Muscle of back (tissue), 11 donors: ENCODE results near the gene DECR2. TPM values are rescaled to one million over a fixed set of nuclear protein-coding genes. Genes with fewer than 3 reads are reported as not detected.
A peak's percentile ranks its signal among the peaks of the same experiment; 100 is the strongest.

Source experiments
- DNase-seq, 3 donors: peaks; one replicate each; pipeline versions ENCODE4 v3.0.0 to v3.0.0-alpha.2; 2013
- polyA plus RNA-seq, 10 donors: library from polyadenylated mRNA; unstranded; fragments of 120-200 nt; gene quantifications; one replicate each; pipeline ENCODE4 v1.2.1, GENCODE V29; 2013; ENCODE audit not compliant: insufficient read length in 10 of 10

DECR2 gene
- polyA plus RNA-seq, 10 donors: 6.2 to 17.1 (median 10.6) TPM

DNA sequence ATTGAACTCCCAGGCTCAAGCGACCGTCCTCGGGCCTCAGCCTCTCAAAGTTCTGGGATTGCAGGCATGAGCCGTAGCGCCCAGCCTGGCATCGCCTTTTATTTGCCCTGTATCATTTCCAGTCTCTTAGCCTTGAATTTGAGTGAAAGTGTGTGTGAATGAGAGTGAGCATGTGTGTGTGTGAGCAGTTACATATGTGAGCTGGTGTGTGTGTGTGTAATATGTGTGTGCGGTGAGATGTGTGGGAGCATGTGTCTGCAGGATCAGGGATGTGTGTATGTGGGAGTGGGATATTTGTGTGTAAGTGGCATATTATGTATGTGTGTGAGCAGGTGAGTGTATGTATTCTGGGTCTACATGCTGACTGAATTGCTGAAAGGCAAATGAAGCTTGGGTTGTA lies 29.2 kb downstream of the DECR2 start:
- DNase-seq: no peak

DNA sequence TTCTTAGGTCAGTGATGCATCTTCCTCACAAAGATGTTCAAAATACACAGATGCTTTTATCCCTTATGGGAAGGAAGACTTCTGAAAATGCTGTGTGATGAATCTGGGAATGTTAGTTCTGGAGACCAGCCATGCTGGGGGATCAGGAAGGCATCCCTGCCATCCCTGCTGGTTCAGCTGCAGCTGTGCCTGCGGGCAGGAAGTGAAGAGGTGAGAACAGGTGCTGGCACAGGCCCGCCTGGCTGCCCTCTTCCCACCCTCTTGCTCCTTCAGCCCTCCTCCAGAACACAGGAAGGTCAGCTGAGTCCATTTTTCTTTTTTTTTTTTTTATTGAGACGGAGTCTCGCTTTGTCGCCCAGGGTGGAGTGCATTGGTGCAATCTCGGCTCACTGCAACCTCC lies 38.9 kb downstream of the DECR2 start:
- peak; percentile 20 to 43 (median 30) for DNase-seq

DNA sequence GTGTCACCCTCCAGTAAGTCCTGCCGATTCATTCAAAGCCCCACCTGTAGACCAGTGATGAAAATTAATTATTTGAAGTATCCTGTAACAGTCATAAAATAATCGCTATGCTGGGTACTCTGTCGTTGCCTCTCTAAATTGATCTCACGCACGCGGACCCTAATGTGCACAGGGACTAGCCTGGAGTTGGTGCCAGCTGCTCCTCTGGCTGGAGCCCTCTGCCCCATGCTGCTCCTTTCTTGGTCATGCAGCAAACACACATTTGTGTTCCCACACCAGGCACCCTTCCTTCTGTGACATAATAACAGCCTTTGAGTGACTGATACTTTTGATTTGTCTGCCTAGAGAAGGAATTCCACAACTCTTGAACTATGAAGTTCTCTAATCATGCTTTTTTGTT lies 39.8 kb downstream of the DECR2 start:
- DNase-seq: no peak

DNA sequence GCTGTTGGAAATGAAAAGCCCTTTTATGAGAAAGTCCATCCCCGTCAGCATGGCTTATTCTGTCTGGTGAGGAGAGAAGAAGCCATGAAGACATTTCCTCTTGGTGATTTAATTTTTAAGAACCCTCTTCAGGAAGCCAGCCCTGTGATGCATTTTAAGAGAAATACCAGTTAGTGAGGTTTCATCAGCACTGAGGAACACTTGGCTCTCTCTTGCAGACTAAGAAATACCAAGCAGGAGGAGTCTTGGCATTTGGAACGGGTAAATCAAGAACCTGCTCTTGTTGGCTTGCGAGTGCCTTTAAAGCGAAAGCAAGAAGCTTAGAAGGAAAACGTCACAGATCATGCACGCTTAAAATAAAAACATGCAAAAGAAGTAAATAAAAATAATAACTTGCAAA lies 41.3 kb downstream of the DECR2 start:
- no peak for DNase-seq

DNA sequence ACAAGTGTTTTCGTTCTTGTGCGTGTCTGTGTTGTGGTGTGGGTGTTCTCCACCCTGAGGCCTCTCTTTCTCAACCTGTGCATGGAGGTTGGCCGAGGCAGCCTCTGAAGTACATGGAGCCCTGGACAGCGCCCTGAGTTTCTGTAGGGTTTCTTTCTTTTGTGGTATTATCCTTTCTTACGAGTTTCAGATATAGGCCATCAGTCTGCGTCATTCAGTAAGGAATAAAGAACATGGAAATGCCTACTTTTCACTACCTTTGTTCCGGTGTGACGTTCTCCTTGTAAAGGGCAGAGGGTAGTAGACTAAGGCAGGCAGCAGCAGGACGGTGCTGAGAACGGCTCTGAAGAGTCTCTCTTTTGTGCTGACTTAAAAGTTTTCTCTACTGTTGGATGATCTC lies 42.3 kb downstream of the DECR2 start:
- no peak for DNase-seq

DNA sequence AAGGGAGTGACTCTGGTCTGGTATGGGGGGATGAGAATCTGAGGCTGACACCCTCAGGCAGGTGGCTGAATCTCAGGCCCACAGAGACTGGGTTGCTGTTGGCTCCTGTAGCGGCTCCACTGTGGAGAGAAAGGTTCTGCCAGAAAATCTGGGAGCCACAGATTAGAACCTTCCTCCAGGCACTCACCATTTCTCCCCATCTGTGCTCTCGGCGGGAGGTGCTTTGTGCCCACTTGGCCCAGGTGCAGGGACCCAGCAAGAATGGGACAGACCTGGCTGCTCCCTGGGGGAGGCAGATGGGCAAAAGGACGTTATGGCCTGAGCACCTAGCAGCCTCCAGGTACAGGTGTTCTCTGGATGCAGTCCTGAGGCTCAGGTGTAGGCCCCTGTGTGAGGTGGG lies 43.9 kb downstream of the DECR2 start:
- DNase-seq: no peak

DNA sequence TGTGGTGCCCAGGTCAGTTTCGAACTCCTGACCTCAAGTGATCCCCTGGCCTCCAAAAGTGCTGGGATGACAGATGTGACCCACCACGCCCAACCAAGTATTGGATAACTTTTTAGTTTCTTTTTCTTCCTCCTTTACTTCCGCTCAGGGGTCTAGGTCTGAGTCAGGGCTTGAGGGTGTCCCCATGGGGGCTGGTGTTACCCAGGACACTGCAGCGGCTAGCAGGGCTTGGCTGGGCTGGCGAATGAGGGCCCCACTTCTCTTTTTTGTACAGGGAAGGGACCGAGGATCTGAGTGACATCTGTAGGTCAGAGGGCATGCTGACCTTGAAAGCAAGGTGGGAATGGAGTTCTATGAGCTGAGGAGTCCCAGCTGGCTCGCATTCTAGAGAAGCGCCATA lies 48.7 kb downstream of the DECR2 start:
- DNase-seq: no peak

DNA sequence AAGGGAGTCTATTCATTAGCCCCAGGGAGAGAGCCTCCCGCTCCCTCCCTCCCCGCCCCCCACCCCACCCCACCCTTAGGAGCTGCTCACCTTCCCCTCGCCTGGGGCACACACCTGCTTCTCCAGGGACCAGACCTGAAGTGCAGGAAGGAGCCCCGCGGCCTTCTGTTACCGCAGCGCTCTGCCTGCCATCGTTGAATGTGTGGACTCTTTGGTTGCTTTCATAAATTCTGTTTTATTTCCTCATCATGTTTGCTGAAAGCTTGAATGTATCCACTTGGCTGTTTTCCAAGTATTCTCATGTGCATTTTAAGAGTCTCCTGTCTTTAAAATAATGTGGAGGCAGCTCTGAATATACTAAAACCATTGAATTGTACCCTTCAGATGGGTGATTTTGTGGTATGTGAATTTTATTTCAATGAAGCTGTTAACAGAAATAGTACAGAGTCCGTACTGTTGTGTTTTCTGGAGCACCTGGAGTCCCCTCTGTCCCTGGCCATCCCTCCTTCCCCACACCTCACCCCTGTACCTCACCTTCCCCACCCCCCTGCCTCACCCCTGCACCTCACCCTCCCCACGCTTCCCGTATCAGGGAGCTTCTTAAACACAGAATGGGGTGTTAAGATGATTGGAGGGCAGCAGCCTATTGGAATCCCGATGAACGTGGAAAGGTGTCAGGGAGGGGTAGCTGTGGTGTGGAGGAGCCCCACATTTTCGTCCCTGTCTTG lies 49.3 kb downstream of the DECR2 start:
- DNase-seq: peak in 1 of 3 donors; percentile 45

DNA sequence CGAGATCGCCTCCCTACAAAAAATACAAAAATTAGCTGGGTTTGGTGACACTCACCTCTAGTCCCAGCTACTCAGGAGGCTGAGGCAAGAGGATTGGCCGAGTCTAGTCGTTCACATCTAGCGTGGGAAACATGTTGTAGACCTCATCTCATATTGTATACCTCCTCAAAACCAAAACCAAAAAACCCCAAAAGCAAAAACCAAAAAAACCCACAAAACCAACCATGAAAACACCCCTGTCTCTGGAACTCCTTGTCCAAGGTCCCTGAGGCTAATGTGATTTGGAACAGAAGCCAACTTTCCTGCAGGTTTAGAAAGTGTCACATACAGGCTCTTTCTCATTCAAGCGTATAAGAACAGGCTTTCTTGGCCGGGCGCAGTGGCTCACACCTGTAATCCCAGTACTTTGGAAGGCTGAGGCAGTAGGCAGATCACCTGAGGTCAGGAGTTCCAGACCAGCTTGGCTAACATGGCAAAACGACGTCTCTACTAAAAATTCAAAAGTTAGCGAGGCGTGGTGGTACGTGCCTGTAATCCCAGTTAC lies 52.8 kb downstream of the DECR2 start:
- no peak for DNase-seq

DNA sequence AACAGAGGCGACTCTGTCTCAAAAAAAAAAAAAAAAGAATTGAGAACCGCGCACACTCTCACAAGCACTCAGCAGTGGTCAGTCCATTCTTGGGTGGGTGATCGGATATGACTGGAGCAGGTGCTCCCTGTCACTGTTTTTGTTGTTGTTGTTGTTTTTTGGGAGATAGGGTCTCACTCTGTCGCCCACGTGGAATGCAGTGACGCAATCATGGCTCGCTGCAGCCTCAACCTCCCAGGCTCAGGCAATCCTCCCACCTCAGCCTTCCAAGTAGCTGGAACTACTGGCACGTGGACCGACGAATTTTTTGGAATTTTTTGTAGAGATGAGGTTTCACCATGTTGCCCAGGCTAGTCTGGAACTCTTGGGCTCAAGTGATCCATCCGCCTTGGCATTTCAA lies 53.8 kb downstream of the DECR2 start:
- DNase-seq: no peak

DNA sequence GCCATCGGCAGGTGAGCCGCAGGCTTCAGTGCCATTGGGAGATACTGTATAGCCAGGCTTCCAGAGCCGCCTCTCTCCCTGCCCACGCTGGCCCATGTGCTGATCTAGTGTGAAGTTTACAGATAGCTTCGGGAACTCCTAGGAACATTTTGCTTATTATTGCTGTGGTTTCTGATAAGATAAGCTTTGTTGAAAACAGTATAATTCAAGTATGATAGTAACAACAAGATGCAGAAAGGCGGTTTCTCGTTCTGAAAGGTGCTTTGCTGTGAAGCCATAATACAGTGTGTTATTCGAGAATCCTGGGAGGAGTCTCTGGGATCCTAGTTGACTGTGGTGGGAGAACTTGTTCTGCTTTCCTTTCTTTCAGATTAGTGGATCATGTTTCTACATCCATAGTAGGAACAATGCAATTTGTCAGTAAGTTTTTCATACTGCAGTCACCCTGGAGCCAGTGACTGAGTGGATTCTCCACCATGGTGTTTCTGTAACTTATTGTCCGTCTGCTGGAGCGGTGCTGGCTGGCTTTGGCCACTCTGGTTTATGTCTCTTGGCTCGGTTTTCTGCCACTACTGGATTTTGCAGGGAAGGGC lies 55.3 kb downstream of the DECR2 start:
- peak; percentile 16 to 65 (median 31) for DNase-seq

DNA sequence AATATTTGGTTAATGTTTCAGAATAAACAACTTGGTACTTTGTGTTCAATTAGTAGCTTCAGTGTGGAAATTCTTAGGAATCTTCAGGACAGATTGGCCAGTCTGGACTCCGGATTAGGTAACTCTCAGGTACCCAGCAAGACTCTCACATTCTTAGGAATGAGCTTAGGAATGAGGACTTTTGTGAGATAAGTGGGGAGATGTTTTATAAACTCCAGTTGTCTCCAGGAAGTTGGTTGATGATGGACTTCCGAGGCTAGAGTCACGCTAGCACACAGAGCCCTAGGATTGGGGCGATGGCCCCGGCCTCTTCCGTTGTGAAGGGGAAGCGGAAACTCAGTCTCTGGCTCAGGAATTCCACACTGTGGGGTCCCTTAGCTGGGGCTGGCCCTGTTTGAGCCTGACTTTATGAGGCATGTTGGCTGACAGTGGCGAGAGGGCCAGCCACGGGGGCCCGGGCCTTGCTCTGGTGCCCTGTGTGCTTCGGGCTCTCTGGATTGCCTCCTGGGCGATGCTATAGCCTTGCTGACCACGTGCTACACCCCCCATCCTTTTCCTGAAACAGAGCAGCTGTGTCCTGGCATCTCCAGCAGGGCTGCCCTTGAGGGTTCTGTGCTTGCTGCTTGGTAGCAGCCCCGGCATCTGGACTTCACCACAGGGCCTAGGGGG lies 56.2 kb downstream of the DECR2 start:
- DNase-seq: no peak

DNA sequence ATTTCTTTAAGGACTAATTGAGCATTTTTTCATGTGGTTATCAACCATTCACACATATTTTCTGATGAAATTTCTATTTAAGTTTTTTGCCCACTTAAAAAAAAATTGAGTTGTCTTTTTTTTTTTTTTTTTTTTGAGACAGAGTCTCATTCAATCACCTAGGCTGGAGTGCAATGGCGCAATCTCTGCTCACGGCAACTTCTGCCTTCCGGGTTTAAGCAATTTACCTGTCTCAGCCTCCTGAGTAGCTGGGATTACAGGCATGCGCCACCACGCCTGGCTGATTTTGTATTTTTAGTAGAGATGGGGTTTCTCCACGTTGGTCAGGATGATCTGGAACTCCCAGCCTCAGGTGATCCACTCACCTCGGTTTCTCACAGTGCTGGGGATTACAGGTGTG lies 58.1 kb downstream of the DECR2 start:
- no peak for DNase-seq

DNA sequence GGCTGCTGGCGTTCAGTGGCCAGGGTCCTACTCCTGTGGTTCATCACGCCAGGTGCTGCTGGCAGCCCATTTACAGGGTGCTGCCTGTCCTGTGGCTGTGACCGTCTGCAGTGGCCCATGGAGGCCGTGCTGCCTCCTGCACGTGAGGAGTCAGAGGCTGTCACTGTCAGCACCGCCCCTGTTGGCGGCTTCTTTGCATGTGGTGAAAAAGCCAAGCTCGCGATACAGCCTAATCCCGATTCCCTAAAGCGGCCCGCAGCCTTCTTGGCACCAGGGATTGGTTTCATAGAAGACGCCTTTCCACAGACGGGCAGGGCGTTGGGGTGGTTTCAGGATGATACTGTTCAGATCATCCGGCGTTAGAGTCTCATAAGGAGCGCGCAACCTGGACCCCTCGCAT lies 59.1 kb downstream of the DECR2 start:
- DNase-seq: no peak

Other genes with a start within 250 kb of the DECR2 start
- 10 to 100 TPM in 2 of 10 donors, 1 to 10 TPM in 7, under 1 TPM in 1; 0.99 to 15.3 (median 5.7) TPM for gene HBZ, start 249.2 kb upstream of the DECR2 start, polyA plus RNA-seq
- gene HBM, start 235.9 kb upstream of the DECR2 start, polyA plus RNA-seq: 10 to 100 TPM in 6 of 10 donors, 1 to 10 TPM in 4; 2.6 to 40.3 (median 11.9) TPM
- gene HBA2, start 229.0 kb upstream of the DECR2 start, polyA plus RNA-seq: over 10,000 TPM in 3 of 10 donors, 1,000 to 10,000 TPM in 7; 1,262 to 19,401 (median 4,862) TPM
- gene HBA1, start 225.2 kb upstream of the DECR2 start, polyA plus RNA-seq: over 10,000 TPM in 1 of 10 donors, 1,000 to 10,000 TPM in 8, 100 to 1,000 TPM in 1; 989 to 14,859 (median 2,589) TPM
- 1 to 10 TPM in 7 of 10 donors, under 1 TPM in 2, not detected in 1; 0.61 to 7.0 (median 1.8) TPM for gene HBQ1, start 221.4 kb upstream of the DECR2 start, polyA plus RNA-seq
- gene LUC7L, start 172.4 kb upstream of the DECR2 start, polyA plus RNA-seq: 10 to 100 TPM; 51.7 to 94.1 (median 67.2) TPM
- gene FAM234A, start 167.1 kb upstream of the DECR2 start, polyA plus RNA-seq: 10 to 100 TPM; 30.2 to 44.4 (median 37.7) TPM
- 1 to 10 TPM in 7 of 10 donors, under 1 TPM in 3; 0.64 to 2.7 (median 1.8) TPM for gene RGS11, start 125.9 kb upstream of the DECR2 start, polyA plus RNA-seq
- 1 to 10 TPM in 7 of 10 donors, under 1 TPM in 3; 0.40 to 1.7 (median 1.2) TPM for gene ARHGDIG, start 121.3 kb upstream of the DECR2 start, polyA plus RNA-seq
- 1 to 10 TPM in 2 of 10 donors, under 1 TPM in 8; 0.15 to 3.0 (median 0.51) TPM for gene PDIA2, start 118.7 kb upstream of the DECR2 start, polyA plus RNA-seq
- gene AXIN1, start 49.2 kb upstream of the DECR2 start, polyA plus RNA-seq: 10 to 100 TPM in 6 of 10 donors, 1 to 10 TPM in 4; 8.6 to 15.7 (median 11.5) TPM
- 10 to 100 TPM; 31.8 to 49.2 (median 35.6) TPM for gene MRPL28, start 31.3 kb upstream of the DECR2 start, polyA plus RNA-seq
- 10 to 100 TPM; 22.0 to 30.2 (median 24.0) TPM for gene PGAP6, start 19.9 kb upstream of the DECR2 start, polyA plus RNA-seq
- gene NME4, start 4.7 kb upstream of the DECR2 start, polyA plus RNA-seq: 100 to 1,000 TPM in 1 of 10 donors, 10 to 100 TPM in 9; 63.6 to 121 (median 73.5) TPM
- gene RAB11FIP3, start 23.8 kb downstream of the DECR2 start, polyA plus RNA-seq: 10 to 100 TPM; 20.3 to 33.9 (median 28.5) TPM
- 10 to 100 TPM; 14.3 to 30.0 (median 24.0) TPM for gene CAPN15, start 125.8 kb downstream of the DECR2 start, polyA plus RNA-seq
- gene PRR35, start 158.5 kb downstream of the DECR2 start, polyA plus RNA-seq: under 1 TPM in 5 of 10 donors, not detected in 5; 0.09 to 0.25 (median 0.12) TPM
- gene NHLRC4, start 165.1 kb downstream of the DECR2 start, polyA plus RNA-seq: 1 to 10 TPM in 5 of 10 donors, under 1 TPM in 5; 0.77 to 1.5 (median 0.98) TPM
- 10 to 100 TPM; 12.5 to 25.3 (median 16.8) TPM for gene PIGQ, start 168.1 kb downstream of the DECR2 start, polyA plus RNA-seq
- gene RAB40C, start 188.2 kb downstream of the DECR2 start, polyA plus RNA-seq: 10 to 100 TPM in 8 of 10 donors, 1 to 10 TPM in 2; 8.9 to 15.7 (median 10.8) TPM
- gene WFIKKN1, start 229.1 kb downstream of the DECR2 start, polyA plus RNA-seq: under 1 TPM; 0.18 to 0.79 (median 0.40) TPM
- gene METTL26, start 234.4 kb downstream of the DECR2 start, polyA plus RNA-seq: 10 to 100 TPM; 28.0 to 61.3 (median 40.0) TPM
- gene MCRIP2, start 239.9 kb downstream of the DECR2 start, polyA plus RNA-seq: 10 to 100 TPM in 4 of 10 donors, 1 to 10 TPM in 6; 8.0 to 12.5 (median 9.8) TPM
- 10 to 100 TPM; 10.7 to 26.2 (median 17.5) TPM for gene WDR90, start 247.5 kb downstream of the DECR2 start, polyA plus RNA-seq